ENCODE data around the gene TRAF5.

TRAF5 gene

DNA sequence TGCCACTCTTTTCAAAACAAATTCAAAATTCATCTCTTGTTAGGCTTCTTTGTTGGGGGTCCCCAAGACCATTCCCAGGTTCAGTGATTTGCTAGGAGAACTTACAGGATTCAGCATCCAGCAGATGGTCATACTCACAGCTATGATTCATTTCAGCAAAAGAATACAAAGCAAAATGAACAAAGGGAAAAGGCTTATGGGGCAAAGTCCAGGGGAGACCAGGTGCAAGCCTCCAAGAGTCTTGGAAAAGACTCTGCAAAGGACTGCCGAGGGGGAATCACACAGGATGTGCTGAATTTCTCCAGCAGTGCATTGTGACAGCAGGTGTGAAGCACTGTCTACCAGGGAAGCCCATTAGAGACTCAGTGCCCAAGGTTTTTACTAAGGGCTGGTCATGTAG lies 7.3 kb downstream of the TRAF5 start:
- TF ChIP-seq TAF1 (IDR thresholded peaks at IDR 0.05; ENCODE audit: borderline replicate concordance, insufficient read depth, low read length) (no peak), SIN3A (IDR thresholded peaks at IDR 0.05; ENCODE audit: borderline replicate concordance, insufficient read depth, low read length) (no peak), FOXP2 (optimal IDR thresholded peaks at IDR 0.05; ENCODE audit: borderline replicate concordance, extremely low read depth, extremely low read length, insufficient read depth) (no peak), POLR2AphosphoS5 (IDR thresholded peaks at IDR 0.05; ENCODE audit: low read depth, low read length) (no peak)
- TF ChIP-seq, protein P1, sequence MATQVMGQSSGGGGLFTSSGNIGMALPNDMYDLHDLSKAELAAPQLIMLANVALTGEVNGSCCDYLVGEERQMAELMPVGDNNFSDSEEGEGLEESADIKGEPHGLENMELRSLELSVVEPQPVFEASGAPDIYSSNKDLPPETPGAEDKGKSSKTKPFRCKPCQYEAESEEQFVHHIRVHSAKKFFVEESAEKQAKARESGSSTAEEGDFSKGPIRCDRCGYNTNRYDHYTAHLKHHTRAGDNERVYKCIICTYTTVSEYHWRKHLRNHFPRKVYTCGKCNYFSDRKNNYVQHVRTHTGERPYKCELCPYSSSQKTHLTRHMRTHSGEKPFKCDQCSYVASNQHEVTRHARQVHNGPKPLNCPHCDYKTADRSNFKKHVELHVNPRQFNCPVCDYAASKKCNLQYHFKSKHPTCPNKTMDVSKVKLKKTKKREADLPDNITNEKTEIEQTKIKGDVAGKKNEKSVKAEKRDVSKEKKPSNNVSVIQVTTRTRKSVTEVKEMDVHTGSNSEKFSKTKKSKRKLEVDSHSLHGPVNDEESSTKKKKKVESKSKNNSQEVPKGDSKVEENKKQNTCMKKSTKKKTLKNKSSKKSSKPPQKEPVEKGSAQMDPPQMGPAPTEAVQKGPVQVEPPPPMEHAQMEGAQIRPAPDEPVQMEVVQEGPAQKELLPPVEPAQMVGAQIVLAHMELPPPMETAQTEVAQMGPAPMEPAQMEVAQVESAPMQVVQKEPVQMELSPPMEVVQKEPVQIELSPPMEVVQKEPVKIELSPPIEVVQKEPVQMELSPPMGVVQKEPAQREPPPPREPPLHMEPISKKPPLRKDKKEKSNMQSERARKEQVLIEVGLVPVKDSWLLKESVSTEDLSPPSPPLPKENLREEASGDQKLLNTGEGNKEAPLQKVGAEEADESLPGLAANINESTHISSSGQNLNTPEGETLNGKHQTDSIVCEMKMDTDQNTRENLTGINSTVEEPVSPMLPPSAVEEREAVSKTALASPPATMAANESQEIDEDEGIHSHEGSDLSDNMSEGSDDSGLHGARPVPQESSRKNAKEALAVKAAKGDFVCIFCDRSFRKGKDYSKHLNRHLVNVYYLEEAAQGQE (IDR thresholded peaks at IDR 0.05; ENCODE audit: insufficient read depth in 1 of 2, low read depth in 2 of 2, low read length in 2 of 2): no peak

GRCh38 chr1:211334986-211335385 lies 8.4 kb downstream of the TRAF5 start:
- TF ChIP-seq TAF1 (IDR thresholded peaks at IDR 0.05; ENCODE audit: borderline replicate concordance, insufficient read depth, low read length) (no peak), FOXP2 (optimal IDR thresholded peaks at IDR 0.05; ENCODE audit: borderline replicate concordance, extremely low read depth, extremely low read length, insufficient read depth) (no peak), SIN3A (IDR thresholded peaks at IDR 0.05; ENCODE audit: borderline replicate concordance, insufficient read depth, low read length) (no peak), POLR2AphosphoS5 (IDR thresholded peaks at IDR 0.05; ENCODE audit: low read depth, low read length) (no peak)
- TF ChIP-seq, protein P1 (IDR thresholded peaks at IDR 0.05; ENCODE audit: insufficient read depth in 1 of 2, low read depth in 2 of 2, low read length in 2 of 2): no peak

- TF ChIP-seq POLR2AphosphoS5 (IDR thresholded peaks at IDR 0.05; ENCODE audit: low read depth, low read length) (no peak), FOXP2 (optimal IDR thresholded peaks at IDR 0.05; ENCODE audit: borderline replicate concordance, extremely low read depth, extremely low read length, insufficient read depth) (no peak), SIN3A (IDR thresholded peaks at IDR 0.05; ENCODE audit: borderline replicate concordance, insufficient read depth, low read length) (no peak), TAF1 (IDR thresholded peaks at IDR 0.05; ENCODE audit: borderline replicate concordance, insufficient read depth, low read length) (no peak)
- TF ChIP-seq, protein P1 (IDR thresholded peaks at IDR 0.05; ENCODE audit: insufficient read depth in 1 of 2, low read depth in 2 of 2, low read length in 2 of 2): no peak
Observed at GRCh38 chr1:211335522-211336157, 9.0 kb downstream of the TRAF5 start.

DNA sequence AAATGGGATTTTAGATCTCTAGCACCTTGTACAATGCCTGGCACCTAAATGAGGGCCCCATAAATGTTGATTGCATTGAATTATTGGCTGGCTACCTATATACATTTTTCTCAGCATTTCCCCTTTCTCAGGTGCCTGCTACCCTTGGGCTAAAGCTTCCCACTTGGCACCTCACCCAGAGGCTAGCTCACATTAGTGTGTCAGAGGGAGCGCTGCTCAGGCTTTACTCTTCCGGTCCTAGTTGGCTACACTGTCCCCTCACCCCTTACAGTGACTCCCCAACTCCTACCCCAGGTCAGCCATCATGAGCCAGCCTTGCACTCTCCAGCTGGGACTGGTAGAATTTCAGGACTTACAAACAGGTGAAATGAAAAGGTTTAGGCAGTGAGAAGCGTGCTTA lies 9.5 kb downstream of the TRAF5 start:
- TF ChIP-seq, protein P1 (IDR thresholded peaks at IDR 0.05; ENCODE audit: insufficient read depth in 1 of 2, low read depth in 2 of 2, low read length in 2 of 2): no peak
- TF ChIP-seq POLR2AphosphoS5 (IDR thresholded peaks at IDR 0.05; ENCODE audit: low read depth, low read length) (no peak), SIN3A (IDR thresholded peaks at IDR 0.05; ENCODE audit: borderline replicate concordance, insufficient read depth, low read length) (no peak), FOXP2 (optimal IDR thresholded peaks at IDR 0.05; ENCODE audit: borderline replicate concordance, extremely low read depth, extremely low read length, insufficient read depth) (no peak), TAF1 (IDR thresholded peaks at IDR 0.05; ENCODE audit: borderline replicate concordance, insufficient read depth, low read length) (no peak)
